Nephron (organoid): ENCODE results near the gene RGS7.

Source experiments
- H3K27ac Mint-ChIP-seq, 3 experiments: 2 replicates each; pipeline ENCODE4 v1.8.0; 2020; ENCODE audit warnings: mixed read lengths in 3 of 3, mild to moderate bottlenecking in 2 of 3, moderate library complexity in 1 of 3
- H3K27me3 Mint-ChIP-seq: 2 replicates; pipeline ENCODE4 v1.8.0; 2021; ENCODE audit warnings: low read depth, mild to moderate bottlenecking, moderate library complexity, mixed read lengths
- H3K36me3 Mint-ChIP-seq: 2 replicates; pipeline ENCODE4 v1.8.0; 2020; ENCODE audit warnings: low read depth, mixed read lengths
- H3K4me1 Mint-ChIP-seq: 2 replicates; pipeline ENCODE4 v1.8.0; 2020; ENCODE audit warnings: mixed read lengths
- H3K4me3 Mint-ChIP-seq, 3 experiments: 2 replicates each; pipeline ENCODE4 v1.8.0; 2020; ENCODE audit warnings: mild to moderate bottlenecking in 3 of 3, mixed read lengths in 3 of 3, moderate library complexity in 2 of 3
- H3K9me3 Mint-ChIP-seq: 2 replicates; pipeline ENCODE4 v1.8.0; 2020; ENCODE audit warnings: mixed read lengths
- CTCF ChIP-seq, 3 experiments: fragments of 200-600 bp; sonication (generic); IDR thresholded peaks; one replicate each; pipeline ENCODE4 v1.5.0; 2021; ENCODE audit warnings: antibody characterized with exemption in 3 of 3; ENCODE audit not compliant: unreplicated experiment in 3 of 3

RGS7 gene

GRCh38 chr1:240802271-240802670 lies 554.7 kb downstream of the RGS7 start:
- Mint-ChIP-seq H3K4me3 (no peak overlapping the region), H3K4me1 (no peaks in the 10 kb centered on the region), H3K9me3 (no peaks in the 10 kb centered on the region), H3K36me3 (no peaks in the 10 kb centered on the region), H3K27me3 (no peaks in the 10 kb centered on the region), H3K27ac (no peak overlapping the region)
- no peak for TF ChIP-seq CTCF (IDR thresholded peaks at IDR 0.05; ENCODE audit: unreplicated experiment in 3 of 3)

GRCh38 chr1:240801442-240801841 lies 555.6 kb downstream of the RGS7 start:
- no peak overlapping the region for H3K4me3 Mint-ChIP-seq
- no peaks in the 10 kb centered on the region for H3K36me3 Mint-ChIP-seq
- no peaks in the 10 kb centered on the region for H3K27me3 Mint-ChIP-seq

GRCh38 chr1:240800291-240800690 lies 556.7 kb downstream of the RGS7 start:
- no peak for TF ChIP-seq CTCF (IDR thresholded peaks at IDR 0.05; ENCODE audit: unreplicated experiment in 3 of 3)
- Mint-ChIP-seq H3K9me3 (no peaks in the 10 kb centered on the region), H3K36me3 (no peaks in the 10 kb centered on the region), H3K27ac (no peak overlapping the region), H3K4me3 (no peak overlapping the region), H3K27me3 (no peaks in the 10 kb centered on the region), H3K4me1 (no peaks in the 10 kb centered on the region)

More at GRCh38 chr1:240801442-240801841, 555.6 kb downstream of the RGS7 start:
- H3K27ac Mint-ChIP-seq: no peak overlapping the region
- no peaks in the 10 kb centered on the region for H3K9me3 Mint-ChIP-seq
- no peaks in the 10 kb centered on the region for H3K4me1 Mint-ChIP-seq
- no peak for TF ChIP-seq CTCF (IDR thresholded peaks at IDR 0.05; ENCODE audit: unreplicated experiment in 3 of 3)

GRCh38 chr1:240797050-240797449 lies 560.0 kb downstream of the RGS7 start:
- H3K27me3 Mint-ChIP-seq: no peaks in the 10 kb centered on the region
- no peaks in the 10 kb centered on the region for H3K36me3 Mint-ChIP-seq
- H3K9me3 Mint-ChIP-seq: no peaks in the 10 kb centered on the region
- no peak overlapping the region for H3K27ac Mint-ChIP-seq
- H3K4me1 Mint-ChIP-seq: no peaks in the 10 kb centered on the region
- no peak for TF ChIP-seq CTCF (IDR thresholded peaks at IDR 0.05; ENCODE audit: unreplicated experiment in 3 of 3)
- H3K4me3 Mint-ChIP-seq: no peak overlapping the region

GRCh38 chr1:240794046-240794843 lies 562.8 kb downstream of the RGS7 start:
- Mint-ChIP-seq H3K9me3 (no peaks in the 10 kb centered on the region), H3K27ac (no peak overlapping the region), H3K36me3 (no peaks in the 10 kb centered on the region), H3K27me3 (no peaks in the 10 kb centered on the region), H3K4me3 (no peak overlapping the region), H3K4me1 (no peaks in the 10 kb centered on the region)
- TF ChIP-seq CTCF (IDR thresholded peaks at IDR 0.05; ENCODE audit: unreplicated experiment in 3 of 3): no peak
